Activated gamma-delta T cell treated with anti-CD3 and anti-CD28 coated beads, Interleukin-2, amount 50 U/mL, for 16 hours (primary cell): ENCODE data around the gene CXCR2.
"Not testable (repeated sequence)": the region's sequence is repeated elsewhere in the genome, so short reads cannot be mapped to it uniquely, and the experiment has no call there.

Experiments used
- DNase-seq: peaks from one replicate; pipeline ENCODE4 v3.0.0-alpha.2; 2020; ENCODE audit warnings: low read depth

Gene CXCR2

GRCh38 chr2:218125626-218126080 is at the start of gene CXCR2:
CXCR2 (plus strand) TSS chr2:218126028; CDS start chr2:218134802, 8,774 bp downstream.
- DNase-seq, result no peak

GRCh38 chr2:218077464-218078216 is 48.2 kb upstream of the CXCR2 start:
- DNase-seq, result no peak

- DNase-seq, result no peak
These were observed 45.6 kb upstream of the CXCR2 start for GRCh38 chr2:218079943-218080913.

- no peak for DNase-seq
These were observed 44.8 kb upstream of the CXCR2 start for GRCh38 chr2:218081063-218081462.

- no peak for DNase-seq
These were observed 44.1 kb upstream of the CXCR2 start for GRCh38 chr2:218081695-218082094.

- no peak for DNase-seq
These were observed 43.1 kb upstream of the CXCR2 start for GRCh38 chr2:218082586-218083351.

- DNase-seq, result no peak
These were observed 42.5 kb upstream of the CXCR2 start for GRCh38 chr2:218083352-218083676.

GRCh38 chr2:218086478-218086877 is 39.4 kb upstream of the CXCR2 start:
- DNase-seq, result no peak

GRCh38 chr2:218089259-218089658 is 36.6 kb upstream of the CXCR2 start:
- DNase-seq, result no peak

GRCh38 chr2:218091746-218092145 is 34.1 kb upstream of the CXCR2 start:
- DNase-seq, result no peak

- DNase-seq, result no peak
These were observed 31.9 kb upstream of the CXCR2 start for GRCh38 chr2:218093879-218094278.

- DNase-seq, result no peak
These were observed 30.0 kb upstream of the CXCR2 start for GRCh38 chr2:218095853-218096252.

GRCh38 chr2:218097975-218098374 is 27.9 kb upstream of the CXCR2 start:
- DNase-seq, result no peak

GRCh38 chr2:218108834-218109233 is 17.0 kb upstream of the CXCR2 start:
- DNase-seq, result not testable (repeated sequence)

GRCh38 chr2:218121789-218122188 is 4.0 kb upstream of the CXCR2 start:
- DNase-seq, result not testable (repeated sequence)

GRCh38 chr2:218122286-218122685 is 3.5 kb upstream of the CXCR2 start:
- DNase-seq, result not testable (repeated sequence)

GRCh38 chr2:218123986-218124385 is 1.8 kb upstream of the CXCR2 start:
- no peak for DNase-seq

GRCh38 chr2:218125095-218125494 is 733 bp upstream of the CXCR2 start:
- no peak for DNase-seq

- DNase-seq, result no peak
These were observed 2.2 kb downstream of the CXCR2 start for GRCh38 chr2:218127929-218128455.

- no peak for DNase-seq
These were observed 3.1 kb downstream of the CXCR2 start for GRCh38 chr2:218128781-218129457.

GRCh38 chr2:218129458-218130135 is 3.8 kb downstream of the CXCR2 start:
- no peak for DNase-seq
